C1 segment of cervical spinal cord (tissue), 14 donors: ENCODE results near the gene LTV1.
A peak's percentile ranks its signal among the peaks of the same experiment; 100 is the strongest.
"Not testable (repeated sequence)": the region's sequence is repeated elsewhere in the genome, so short reads cannot be mapped to it uniquely, and the experiment has no call there.

Experiments used
- DNase-seq, 14 donors: peaks; one replicate each; lab custom pipeline; 2025; lab: John Stamatoyannopoulos, UW

The LTV1 gene, protein sequence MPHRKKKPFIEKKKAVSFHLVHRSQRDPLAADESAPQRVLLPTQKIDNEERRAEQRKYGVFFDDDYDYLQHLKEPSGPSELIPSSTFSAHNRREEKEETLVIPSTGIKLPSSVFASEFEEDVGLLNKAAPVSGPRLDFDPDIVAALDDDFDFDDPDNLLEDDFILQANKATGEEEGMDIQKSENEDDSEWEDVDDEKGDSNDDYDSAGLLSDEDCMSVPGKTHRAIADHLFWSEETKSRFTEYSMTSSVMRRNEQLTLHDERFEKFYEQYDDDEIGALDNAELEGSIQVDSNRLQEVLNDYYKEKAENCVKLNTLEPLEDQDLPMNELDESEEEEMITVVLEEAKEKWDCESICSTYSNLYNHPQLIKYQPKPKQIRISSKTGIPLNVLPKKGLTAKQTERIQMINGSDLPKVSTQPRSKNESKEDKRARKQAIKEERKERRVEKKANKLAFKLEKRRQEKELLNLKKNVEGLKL

DNA sequence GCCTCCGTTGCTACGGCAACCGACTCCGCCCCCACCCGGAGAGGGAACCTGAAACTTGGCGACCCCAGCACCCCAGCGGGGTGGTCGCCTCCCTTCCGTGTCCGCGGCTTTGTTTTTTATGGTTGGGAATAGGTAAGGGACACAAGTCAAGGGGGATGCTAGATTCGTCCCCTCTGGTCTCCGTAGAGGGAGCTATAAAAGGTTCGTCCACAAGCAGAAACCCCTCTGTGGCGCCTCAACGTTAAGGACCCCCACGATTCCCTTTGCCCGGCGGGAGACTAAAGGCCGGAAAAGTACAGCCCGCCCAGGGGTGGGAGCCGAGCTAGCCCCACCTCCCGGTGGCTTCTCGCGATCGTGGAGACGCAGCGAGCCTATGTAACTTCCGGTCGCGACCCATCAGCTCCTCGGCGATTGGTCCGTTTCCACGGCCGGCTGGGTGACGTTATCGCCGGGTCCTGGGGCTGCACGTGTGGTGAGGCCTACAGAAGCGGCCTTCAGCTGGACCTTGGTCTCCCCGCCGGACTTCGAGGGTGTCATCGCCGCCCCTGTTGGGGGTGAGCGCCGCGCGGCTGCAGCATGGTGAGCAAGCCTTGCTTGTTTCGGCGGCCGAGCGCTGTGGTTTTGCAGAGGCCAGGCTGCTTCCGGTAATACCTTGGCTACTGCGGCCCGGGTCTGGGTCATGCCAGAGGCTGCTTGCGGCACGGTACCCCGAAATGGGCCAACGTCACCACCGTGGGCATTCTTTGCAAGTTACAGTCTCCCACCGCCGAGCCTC lies at the start of gene LTV1:
LTV1 (plus strand) TSS at position 437 of the 775 bp plus-strand sequence; CDS start at position 577, 140 bp downstream.
- peak; percentile 82 to 97 (median 92) for DNase-seq

DNA sequence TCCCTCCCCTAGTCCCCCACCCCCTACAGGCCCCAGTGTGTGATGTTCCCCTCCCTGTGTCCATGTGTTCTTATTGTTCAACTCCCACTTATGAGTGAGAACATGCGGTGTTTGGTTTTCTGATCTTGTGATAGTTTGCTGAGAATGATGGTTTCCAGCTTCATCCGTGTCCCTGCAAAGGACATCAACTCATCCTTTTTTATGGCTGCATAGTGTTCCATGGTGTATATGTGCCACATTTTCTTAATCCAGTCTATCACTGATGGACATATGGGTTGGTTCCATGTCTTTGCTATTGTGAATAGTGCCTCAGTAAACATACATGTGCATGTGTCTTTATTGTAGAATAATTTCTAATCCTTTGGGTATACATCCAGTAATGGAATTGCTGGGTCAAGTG lies 46.6 kb upstream of the LTV1 start:
- not testable (repeated sequence) for DNase-seq

DNA sequence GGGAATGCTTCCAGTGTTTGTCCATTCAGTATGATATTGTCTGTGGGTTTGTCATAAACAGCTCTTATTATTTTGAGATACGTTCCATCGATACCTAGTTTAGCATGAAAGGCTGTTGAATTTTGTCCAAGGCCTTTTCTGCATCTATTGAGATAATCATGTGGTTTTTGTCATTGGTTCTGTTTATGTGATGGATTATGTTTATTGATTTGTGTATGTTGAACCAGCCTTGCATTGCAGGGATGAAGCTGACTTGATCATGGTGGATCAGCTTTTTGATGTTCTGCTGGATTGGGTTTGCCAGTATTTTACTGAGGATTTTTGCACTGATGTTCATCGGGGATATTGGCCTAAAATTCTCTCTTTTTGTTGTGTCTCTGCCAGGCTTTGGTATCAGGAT lies 44.7 kb upstream of the LTV1 start:
- DNase-seq = not testable (repeated sequence)

DNA sequence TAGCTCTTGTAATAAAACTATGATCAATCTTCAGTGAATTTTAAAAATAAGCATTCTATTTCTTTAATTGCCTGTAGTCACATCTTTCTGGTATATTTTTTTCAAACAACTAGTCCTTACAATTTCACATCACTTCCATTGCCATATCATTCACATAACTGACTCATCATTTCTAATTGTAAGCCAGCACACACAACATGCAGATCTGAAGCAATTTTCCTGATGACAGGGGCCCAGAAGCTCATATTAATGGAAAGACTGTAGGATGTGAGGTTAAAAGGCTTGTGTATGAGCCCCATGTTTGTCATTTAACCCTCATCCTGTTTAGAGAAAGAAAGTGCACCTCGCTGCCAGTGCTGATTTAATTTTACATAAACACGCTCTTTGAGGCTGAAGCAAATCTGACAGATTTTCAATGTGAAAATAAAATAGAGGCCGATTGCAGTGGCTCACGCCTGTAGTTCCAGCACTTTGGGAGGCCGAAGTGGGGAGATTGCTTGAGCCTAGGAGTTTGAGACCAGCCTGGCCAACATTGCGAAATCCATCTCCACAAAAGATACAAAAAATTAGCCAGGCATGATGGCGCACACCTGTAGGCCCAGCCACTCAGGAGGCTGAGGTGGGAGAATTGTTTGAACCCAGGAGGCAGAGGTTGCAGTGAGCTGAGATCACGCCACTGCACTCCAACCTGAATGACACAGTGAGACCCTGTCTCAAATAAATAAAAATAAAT lies 40.1 kb upstream of the LTV1 start:
- no peak for DNase-seq

DNA sequence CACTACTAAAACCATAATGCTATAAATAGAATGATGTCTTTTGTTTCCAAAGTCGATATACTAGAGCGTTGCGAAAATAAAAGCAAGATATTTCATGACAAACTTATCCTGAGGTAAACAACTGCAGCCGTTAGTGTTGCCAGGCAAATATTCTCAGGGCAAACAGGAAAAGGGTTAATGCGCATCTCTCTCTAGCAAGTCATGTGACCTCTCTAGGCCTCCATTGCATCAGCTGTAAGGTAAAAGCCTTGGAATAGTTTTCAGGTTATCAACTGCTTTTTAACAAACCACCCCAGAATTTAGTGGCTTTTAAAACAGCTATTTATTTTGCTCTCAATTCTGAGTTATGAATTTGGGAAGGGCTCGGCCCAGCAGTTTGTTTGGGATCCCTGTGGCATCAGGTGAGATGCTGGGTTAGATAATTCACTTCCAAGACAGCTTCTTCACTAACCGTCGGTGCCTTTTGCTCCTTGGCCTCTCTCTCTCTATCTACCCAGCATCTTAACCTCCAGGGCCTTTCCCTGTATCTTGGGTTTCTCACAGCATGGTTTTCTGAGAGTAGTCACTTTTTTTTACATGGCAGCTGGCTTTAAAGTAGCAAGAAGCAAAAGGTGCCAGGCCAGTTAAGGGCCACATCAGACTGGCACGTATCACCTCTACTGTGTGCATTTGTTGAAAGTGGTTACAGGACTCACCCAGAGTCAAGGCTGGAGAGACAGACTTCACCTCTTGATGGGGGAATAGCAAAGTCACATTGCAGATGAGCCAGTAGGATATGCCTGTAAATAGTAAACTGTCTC lies 39.2 kb upstream of the LTV1 start:
- DNase-seq = no peak

DNA sequence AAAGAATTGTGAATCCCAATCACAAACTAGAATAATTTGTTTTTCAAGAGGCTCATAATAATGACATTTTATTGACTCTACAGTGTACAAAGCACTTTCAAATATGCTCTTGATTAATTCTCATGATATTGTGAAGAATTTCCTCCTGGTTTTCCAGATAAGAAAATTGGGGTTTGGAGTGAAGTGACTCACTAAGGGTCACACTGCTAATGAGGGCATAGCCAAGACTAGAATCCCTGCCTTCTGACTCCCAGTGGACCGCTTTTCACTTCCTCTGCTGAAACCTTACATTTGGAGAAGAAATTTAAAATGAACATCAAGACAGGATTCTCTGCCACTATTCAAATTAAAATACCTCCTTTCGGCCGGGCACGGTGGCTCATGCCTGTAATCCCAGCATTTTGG lies 38.3 kb upstream of the LTV1 start:
- no peak for DNase-seq

DNA sequence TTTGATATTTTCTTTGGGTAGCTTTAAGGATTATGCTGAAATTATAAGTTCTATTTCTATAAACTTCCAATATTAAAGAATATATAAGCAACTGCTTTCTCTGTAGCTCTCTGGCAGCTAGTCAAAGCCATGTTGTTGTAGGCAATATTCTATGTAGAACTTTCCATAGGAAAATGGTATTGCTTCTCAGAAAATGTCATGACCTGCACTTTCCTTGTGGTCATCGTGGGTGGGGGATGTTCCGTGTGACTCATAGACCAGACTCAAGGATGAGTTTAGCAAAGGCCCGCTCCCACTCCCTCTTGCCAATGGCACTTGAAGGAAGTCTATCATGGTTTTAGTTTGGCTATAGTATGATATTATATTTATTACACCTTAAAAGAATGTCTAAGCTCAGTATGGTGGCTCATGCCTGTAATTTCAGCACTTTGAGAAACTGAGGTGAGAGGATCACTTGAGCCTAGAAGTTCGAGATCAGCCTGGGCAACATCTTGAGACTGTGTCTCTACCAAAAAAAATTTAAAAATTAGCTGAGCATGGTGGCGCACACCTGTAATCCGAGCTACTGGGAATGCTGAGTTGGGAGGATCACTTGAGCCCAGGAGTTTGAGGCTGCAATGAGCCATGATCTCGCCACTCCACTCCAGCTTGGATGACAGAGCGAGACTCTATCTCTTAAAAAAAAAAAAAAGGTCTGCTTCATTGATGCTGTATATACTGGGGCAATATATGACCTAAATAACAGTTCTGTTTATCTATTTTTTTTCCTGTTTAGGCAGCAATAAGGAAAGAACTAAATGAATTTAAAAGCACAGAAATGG lies 36.6 kb upstream of the LTV1 start:
- DNase-seq = no peak

DNA sequence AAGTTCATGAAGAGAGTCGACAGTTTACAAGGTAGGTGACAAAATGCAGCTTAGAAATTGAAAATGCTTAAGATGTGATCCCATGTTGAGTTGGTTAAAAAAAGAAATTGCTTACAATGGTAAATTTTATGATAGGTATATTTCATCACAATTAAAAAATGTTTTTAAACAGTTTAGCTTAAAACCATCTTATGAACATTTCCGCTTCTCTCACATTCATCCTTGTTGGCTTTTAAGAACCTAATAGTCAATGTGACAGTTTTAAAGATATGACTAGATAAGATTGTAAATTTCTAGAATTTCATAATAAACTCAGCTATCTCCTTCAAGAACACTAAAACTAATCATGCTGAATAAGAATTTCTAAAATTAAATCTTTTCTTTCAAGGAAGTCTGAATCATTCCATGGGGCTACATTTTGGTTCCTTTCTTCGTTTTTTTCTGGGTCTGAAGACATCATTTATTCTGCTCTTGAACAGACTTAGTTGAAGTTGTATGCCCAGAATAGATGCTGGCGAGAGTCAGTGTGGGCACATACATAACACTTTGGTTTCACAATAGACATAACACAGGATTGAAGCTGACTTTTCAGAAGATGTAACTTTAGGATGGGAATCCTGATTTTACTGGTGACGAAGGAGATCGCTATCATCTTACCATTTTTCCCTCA lies 35.9 kb upstream of the LTV1 start:
- DNase-seq = no peak

DNA sequence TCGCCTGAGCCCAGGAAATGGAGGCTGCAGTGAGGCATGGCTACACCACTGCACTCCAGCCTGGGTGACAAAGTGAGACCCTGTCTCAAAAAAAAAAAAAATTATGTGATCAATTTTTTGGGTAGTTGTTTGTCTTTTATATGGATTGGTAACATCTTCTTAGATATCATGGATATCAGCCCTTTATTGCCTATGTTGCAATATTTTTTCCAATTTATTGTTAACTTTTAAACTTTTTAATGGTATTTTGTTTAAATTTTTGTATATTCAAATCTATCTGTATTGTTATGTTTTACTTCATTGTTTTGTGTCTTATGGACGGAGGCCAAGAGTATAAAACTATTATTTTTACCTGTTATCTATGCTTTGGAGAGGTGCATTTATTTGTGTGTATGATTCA lies 32.4 kb upstream of the LTV1 start:
- DNase-seq = no peak

DNA sequence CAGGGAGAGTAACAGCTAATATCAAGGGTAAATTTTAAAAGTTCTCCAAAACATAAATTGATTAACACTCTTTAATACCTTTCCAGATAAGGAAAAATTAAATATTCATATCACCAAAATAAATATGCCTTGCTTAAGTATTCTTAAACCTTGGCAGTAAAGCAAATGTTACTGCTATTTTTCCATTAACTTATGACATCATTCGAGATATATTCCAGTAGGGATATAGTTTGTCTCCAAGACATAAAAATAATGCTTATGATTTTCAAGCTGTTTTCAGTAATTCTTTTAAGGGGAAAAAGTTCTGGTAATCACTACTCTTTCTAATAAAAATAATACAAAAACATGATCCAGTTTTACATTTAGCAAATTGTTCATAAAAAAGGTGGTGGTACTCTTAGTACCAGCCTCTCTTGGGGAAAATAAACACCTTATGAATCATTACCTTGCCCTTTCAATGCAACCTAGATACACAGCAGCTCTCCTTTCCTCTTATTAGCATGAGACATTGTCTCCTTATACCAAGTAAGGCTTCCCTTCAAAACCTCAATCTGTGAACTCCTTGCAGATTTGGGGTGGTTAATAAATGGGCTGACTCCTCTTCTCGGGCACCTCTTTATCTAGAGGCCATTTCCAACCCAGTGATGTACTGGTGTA lies 31.5 kb upstream of the LTV1 start:
- DNase-seq = no peak

DNA sequence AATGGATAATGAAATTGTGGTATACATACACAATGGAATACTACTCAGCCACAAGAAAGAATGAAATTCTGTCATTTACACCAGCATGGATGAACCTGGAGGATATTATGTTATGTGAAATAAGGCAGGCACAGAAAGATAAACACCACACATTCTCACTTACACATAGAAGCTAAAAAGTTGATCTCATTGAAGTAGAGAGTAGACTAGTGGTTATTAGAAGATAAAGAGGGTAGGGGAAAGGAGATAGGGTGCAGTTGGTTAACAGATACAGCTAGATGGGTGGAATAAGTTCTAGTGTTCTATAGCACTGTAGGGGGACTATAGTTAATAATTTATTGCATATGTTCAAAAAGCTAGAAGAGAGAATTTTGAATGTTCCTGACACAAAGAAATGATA lies 25.5 kb upstream of the LTV1 start:
- DNase-seq = no peak

DNA sequence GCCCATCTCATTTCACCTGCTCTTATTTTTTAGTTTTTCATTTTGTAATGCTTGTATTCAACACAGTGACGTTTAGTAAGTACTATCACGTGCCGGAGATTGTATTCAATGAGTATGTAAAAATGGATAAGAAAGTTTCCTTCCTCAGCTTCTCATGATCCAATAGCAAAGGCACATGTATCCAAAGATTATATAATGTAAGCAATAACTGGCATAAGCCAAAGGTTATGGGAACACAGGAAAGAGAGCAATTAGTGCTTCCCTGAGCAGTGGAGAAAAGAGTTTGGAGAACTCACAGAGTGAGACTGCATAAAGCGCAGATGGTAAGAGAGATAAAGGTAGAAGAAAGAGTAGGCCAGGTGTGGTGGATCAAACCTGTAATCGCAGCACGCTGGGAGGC lies 21.8 kb upstream of the LTV1 start:
- DNase-seq = no peak

DNA sequence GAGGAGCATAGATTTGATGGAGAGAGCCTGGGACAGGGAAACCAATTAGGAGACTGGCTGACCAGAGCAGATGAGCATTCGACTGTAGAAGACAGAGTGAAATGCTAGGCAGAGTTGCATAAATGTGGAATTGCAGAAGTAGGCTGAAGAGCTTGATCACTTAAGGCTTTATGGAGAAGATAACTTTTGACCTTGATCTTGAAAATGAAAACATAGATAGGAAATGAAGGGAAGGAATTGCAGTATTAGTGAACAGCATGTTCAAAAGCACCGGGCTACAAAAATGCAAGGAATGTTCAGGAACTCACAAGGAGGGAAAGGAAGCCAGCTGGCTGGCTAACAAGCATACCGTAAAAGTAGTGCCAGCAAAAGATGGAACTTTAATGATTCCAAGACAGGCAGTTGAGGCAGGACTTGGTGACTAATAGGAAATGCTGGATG lies 20.5 kb upstream of the LTV1 start:
- DNase-seq = no peak

DNA sequence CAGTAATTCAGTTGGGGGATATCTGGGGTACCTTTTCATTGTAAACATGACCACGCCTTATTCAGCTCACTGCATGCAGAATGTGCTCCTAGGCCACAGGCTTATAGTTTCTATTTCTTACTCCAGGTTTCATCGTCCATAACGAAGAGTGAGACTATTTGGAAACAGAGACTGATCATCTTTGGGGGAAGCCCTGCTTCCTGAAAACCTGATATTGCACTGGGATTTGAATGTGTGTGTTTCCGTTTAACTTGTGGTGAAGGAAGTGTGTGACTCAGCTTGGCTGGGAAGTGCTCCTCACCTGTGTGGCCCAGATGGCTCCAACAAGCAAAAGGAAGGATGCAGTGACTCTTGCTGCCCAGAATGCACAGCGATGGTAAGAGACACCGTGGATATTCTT lies 19.6 kb upstream of the LTV1 start:
- no peak for DNase-seq

DNA sequence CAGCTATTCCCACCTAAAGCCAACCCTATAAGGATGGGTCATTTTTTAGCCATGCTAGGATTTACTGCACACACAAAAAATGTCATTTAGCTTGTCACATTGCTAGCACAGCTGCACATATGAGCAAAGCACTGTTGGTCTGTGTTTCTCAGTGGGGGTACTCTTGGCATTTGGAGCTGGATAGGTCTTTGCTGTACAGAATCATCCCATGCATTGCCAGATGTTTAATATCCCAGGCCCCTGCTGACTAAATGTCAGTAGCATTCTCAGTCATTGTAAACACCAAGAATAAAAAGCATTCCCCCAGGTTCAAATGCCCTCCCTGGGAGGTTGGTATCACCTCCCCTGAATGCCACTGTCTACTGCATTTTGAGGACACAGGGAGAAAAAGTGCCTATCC lies 14.6 kb upstream of the LTV1 start:
- no peak for DNase-seq

DNA sequence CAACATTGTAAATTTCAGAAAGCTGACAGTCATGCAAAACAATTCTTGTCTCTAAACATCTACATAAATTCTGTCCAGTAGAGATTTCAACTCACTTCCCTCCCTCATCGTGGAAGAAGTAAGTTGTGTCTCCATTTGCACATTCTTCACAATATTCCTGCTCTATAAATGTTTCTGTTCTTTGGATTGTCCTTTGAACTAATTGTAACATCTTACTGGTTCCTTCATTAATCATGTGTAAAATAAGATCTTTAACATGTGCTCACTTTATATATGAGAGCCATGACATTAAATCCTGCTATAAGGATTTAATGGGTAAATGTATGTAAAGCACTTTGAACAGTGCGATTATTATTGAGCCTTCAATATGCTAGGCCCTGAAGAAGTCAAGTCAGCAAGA lies 7.0 kb upstream of the LTV1 start:
- no peak for DNase-seq

DNA sequence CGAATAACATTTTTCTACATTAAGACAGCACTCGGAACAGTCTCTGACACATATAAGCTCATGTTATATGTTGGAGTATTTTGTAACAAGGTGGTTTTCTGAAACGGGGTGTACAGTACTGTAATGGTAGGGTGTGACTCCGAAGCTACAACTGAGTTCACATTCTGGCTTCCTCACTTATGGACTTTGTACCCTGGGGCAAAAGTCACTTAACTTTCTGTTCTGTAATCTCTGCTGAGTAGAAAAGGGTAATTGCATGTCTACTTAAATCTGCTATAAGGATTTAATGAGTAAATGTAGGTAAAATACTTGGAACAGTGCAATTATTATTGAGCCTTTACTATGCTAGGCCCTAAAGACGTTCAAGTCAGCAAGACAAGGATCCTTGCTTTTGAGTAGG lies 4.7 kb upstream of the LTV1 start:
- DNase-seq = no peak

DNA sequence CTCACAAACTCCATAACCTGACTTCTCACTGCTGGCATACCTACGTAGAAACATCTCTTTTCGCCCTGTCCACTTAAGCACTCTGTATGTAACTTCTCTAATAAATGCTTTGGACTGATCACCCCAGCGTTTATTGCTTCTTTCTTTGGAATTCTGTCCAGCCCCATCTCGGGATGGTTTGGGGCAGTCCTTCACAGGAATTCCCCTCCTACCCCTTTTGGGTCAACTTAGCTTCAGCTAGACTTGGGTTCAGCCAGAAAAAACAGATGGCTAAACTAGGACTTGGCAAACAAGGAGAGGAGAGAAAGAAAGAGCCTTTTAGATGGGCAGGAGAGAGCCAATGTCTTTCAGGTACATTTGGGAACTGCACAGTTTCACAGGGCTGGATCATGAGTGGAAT lies 3.9 kb upstream of the LTV1 start:
- no peak for DNase-seq

DNA sequence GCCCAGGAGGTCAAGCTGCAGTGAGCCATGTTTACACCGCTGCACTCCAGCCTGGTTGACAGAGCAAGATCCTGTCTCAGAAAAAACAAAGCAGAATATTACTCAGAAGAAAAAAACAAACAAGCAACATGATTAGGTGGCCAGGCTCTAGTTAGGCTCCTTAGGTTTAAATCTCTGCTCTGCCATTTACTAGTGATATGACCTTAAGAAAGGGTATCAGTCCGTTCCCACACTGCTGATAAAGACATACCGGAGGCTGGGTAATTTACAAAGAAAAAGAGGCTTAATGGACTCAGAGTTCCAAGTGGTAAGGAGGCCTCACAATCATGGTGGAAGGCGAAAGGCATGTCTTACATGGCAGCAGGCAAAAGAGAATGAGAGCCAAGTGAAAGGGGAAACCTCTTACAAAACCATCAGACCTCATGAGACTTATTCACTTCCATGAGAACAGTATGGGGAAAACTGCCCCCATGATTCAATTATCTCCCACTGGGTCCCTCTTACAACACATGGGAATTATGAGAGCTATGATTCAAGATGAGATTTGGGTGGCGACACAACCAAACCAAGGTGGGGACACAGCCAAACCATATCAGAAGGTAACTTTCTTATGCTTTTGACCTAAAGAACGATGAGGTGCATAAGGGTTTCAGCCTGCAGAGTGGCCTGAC lies 2.4 kb upstream of the LTV1 start:
- no peak for DNase-seq
